Measurements from ENCODE around the gene TXLNG. TPM values are rescaled to one million over a fixed set of nuclear protein-coding genes. Genes with fewer than 3 reads are reported as not detected.
A peak's percentile ranks its signal among the peaks of the same experiment; 100 is the strongest.

TXLNG gene
- total and polyA plus RNA-seq, 2 of the 4 experiments (the other 2 are of a cell fraction): 7.0 to 9.7 TPM

- intact Hi-C loops (cut with micrococcal nuclease): no loop called here
- BruUV-seq (replicated peaks): no TSS peak
- Histone ChIP-seq H4K5ac (ENCODE audit: low read depth, low read length) (0 out of 2 replicates have a peak overlapping the region, but pooled peaks have one; percentile 53), H3K27ac (ENCODE audit: insufficient read depth, low read length) (no peak overlapping the region), H3K9ac (ENCODE audit: low read depth, low read length) (no peak overlapping the region), H3K4me2 (ENCODE audit: low read depth, low read length) (no peak overlapping the region), H4K91ac (ENCODE audit: insufficient read depth, low read depth, low read length) (no peak overlapping the region), H3K14ac (replicated peaks; ENCODE audit: low read depth, low read length) (no peak overlapping the region), H3K27me3 (ENCODE audit: control insufficient read depth, insufficient read depth, low read length) (no peaks in the 10 kb centered on the region), H3K18ac (ENCODE audit: low read depth, low read length) (no peak overlapping the region), H3K4me1 (ENCODE audit: control insufficient read depth, insufficient read depth, low read length) (peaks cover 16% of the 10 kb centered on the region), H2BK20ac (ENCODE audit: low read depth, low read length) (no peak overlapping the region), H3K79me1 (ENCODE audit: low read depth in 1 of 2, low read length in 2 of 2) (peaks cover 0 to 7% of the 10 kb centered on the region in 2 experiments; a peak in 1 of 4 replicates), H3K4ac (ENCODE audit: low read depth, low read length) (no peak overlapping the region; the same call in 1 of the 2 replicates), H3K4me3 (ENCODE audit: insufficient read depth, low read depth, low read length) (no peak overlapping the region), H2BK5ac (ENCODE audit: low read depth, low read length, poor library complexity, severe bottlenecking) (no peak overlapping the region), H4K20me1 (ENCODE audit: insufficient read depth, low read length) (no peaks in the 10 kb centered on the region), H2BK15ac (ENCODE audit: low read depth, low read length) (no peak overlapping the region), H3K23ac (ENCODE audit: low read depth, low read length) (no peak overlapping the region), H4K8ac (ENCODE audit: low read depth in 2 of 2, low read length in 2 of 2) (0 out of 4 replicates have a peak overlapping the region, but pooled peaks of 1 of the 2 experiments have one; percentile 19), H2AFZ (replicated peaks; ENCODE audit: low read length, poor library complexity) (peak overlapping the region; percentile 34), H2AK9ac (replicated peaks; ENCODE audit: low read depth, low read length, poor library complexity) (no peak overlapping the region), H2BK120ac (ENCODE audit: low read depth, low read length) (no peak overlapping the region), H3K56ac (ENCODE audit: extremely low read depth, insufficient read depth, low read length) (no peak overlapping the region), H3K36me3 (ENCODE audit: control insufficient read depth, insufficient read depth, low read length) (peaks cover 27% of the 10 kb centered on the region), H2AK5ac (ENCODE audit: low read depth, low read length) (no peak overlapping the region), H3K9me1 (ENCODE audit: insufficient read depth, low read length) (peaks cover 5% of the 10 kb centered on the region; the same call in 1 of the 2 replicates), H3K9me3 (ENCODE audit: control insufficient read depth, insufficient read depth, low read length) (no peaks in the 10 kb centered on the region)
- WGBS, 2 experiments (ENCODE audit: extremely low coverage in 2 of 2, insufficient read length in 1 of 2): 81% methylated on average over 4 of the region's 9 CpGs; no CpG with 5 or more reads in 1 of the 2 experiments
- CTCF ChIA-PET: no interaction called here
- ATAC-seq (ENCODE audit: low read depth): no peak
- dilution Hi-C loops (cut with HindIII; ENCODE audit: low sequenced_read_pairs, unreplicated experiment): no loop called here
- TF ChIP-seq CTCF (conservative IDR thresholded peaks at IDR 0.05; ENCODE audit: low read depth, low read length): peak; percentile 49
- no peak for TF ChIP-seq ELK1 (IDR thresholded peaks at IDR 0.05; ENCODE audit: borderline replicate concordance, low read depth, low read length)
- POLR2A ChIA-PET (ENCODE audit: unreplicated experiment): no interaction called here
- in situ Hi-C loops (cut with MboI; ENCODE audit: low sequenced_read_pairs): loop anchor here (25.0 kb wide), 1 partner anchor 851 kb away; no protein-coding TSS in a partner anchor
- DNase-seq: peak; percentile 13
Measured at GRCh38 chrX:16836371-16836770, 50.1 kb downstream of the TXLNG start.

Data from IMR-90 (cell line).